Memory B cell (primary cell): ENCODE data around the gene DOCK10.

Experiments
- ATAC-seq: fragments of 150-1000 bp; cut with Tn5 transposase; 2 replicates; pipeline ENCODE4 v1.10.0; 2021; ENCODE audit warnings: low read depth, mild to moderate bottlenecking, moderate library complexity
- DNase-seq, 2 donors: peaks; one replicate each; pipeline ENCODE4 v3.0.0; 2022; ENCODE audit warnings: low spot score in 2 of 2
- H3K27ac Mint-ChIP-seq: one replicate; pipeline ENCODE4 v1.8.0; 2022; ENCODE audit warnings: mild to moderate bottlenecking, moderate library complexity, mixed read lengths
- H3K27me3 Mint-ChIP-seq: one replicate; pipeline ENCODE4 v1.8.0; 2022; ENCODE audit warnings: mixed read lengths
- H3K36me3 Mint-ChIP-seq: one replicate; pipeline ENCODE4 v1.8.0; 2022; ENCODE audit warnings: mild to moderate bottlenecking, mixed read lengths
- H3K4me1 Mint-ChIP-seq: one replicate; pipeline ENCODE4 v1.8.0; 2022; ENCODE audit warnings: mixed read lengths
- H3K4me3 Mint-ChIP-seq: one replicate; pipeline ENCODE4 v1.8.0; 2022; ENCODE audit warnings: mild to moderate bottlenecking, moderate library complexity, mixed read lengths
- H3K9me3 Mint-ChIP-seq: one replicate; pipeline ENCODE4 v1.8.0; 2022; ENCODE audit warnings: mixed read lengths

DOCK10 gene

GRCh38 chr2:224909885-224910573, 132.2 kb downstream of the DOCK10 start:
- Mint-ChIP-seq H3K27ac (peak overlapping the region; percentile 77), H3K4me3 (no peak overlapping the region), H3K27me3 (no peaks in the 10 kb centered on the region), H3K36me3 (peaks cover 26% of the 10 kb centered on the region), H3K4me1 (peaks cover 40% of the 10 kb centered on the region), H3K9me3 (no peaks in the 10 kb centered on the region)
- ATAC-seq (peak; percentile 87), DNase-seq (no peak)

- H3K27me3 Mint-ChIP-seq: no peaks in the 10 kb centered on the region
- H3K4me1 Mint-ChIP-seq: peaks cover 40% of the 10 kb centered on the region
- no peak overlapping the region for H3K4me3 Mint-ChIP-seq
- H3K36me3 Mint-ChIP-seq: peaks cover 28% of the 10 kb centered on the region
- ATAC-seq (no peak), DNase-seq (no peak)
- peak overlapping the region; percentile 77 for H3K27ac Mint-ChIP-seq
- no peaks in the 10 kb centered on the region for H3K9me3 Mint-ChIP-seq
These were observed 133.4 kb downstream of the DOCK10 start for GRCh38 chr2:224908818-224909217.

GRCh38 chr2:224904381-224904780, 137.9 kb downstream of the DOCK10 start:
- DNase-seq: no peak
- peaks cover 19% of the 10 kb centered on the region for H3K36me3 Mint-ChIP-seq
- peaks cover 16% of the 10 kb centered on the region for H3K4me1 Mint-ChIP-seq
- ATAC-seq: no peak
- H3K9me3 Mint-ChIP-seq: no peaks in the 10 kb centered on the region
- H3K27ac Mint-ChIP-seq: no peak overlapping the region
- no peaks in the 10 kb centered on the region for H3K27me3 Mint-ChIP-seq
- no peak overlapping the region for H3K4me3 Mint-ChIP-seq

GRCh38 chr2:224903621-224904020, 138.6 kb downstream of the DOCK10 start:
- Mint-ChIP-seq H3K9me3 (no peaks in the 10 kb centered on the region), H3K4me1 (peaks cover 11% of the 10 kb centered on the region), H3K27me3 (no peaks in the 10 kb centered on the region), H3K27ac (no peak overlapping the region), H3K36me3 (peaks cover 19% of the 10 kb centered on the region), H3K4me3 (no peak overlapping the region)
- ATAC-seq (no peak), DNase-seq (no peak)

- no peak for DNase-seq
- Mint-ChIP-seq H3K4me1 (peaks cover 7% of the 10 kb centered on the region), H3K9me3 (no peaks in the 10 kb centered on the region), H3K27ac (peak overlapping the region; percentile 41), H3K4me3 (no peak overlapping the region), H3K27me3 (no peaks in the 10 kb centered on the region), H3K36me3 (peaks cover 16% of the 10 kb centered on the region)
- no peak for ATAC-seq
These were observed 141.1 kb downstream of the DOCK10 start for GRCh38 chr2:224901121-224901676.

GRCh38 chr2:224895377-224895776, 146.9 kb downstream of the DOCK10 start:
- no peaks in the 10 kb centered on the region for H3K9me3 Mint-ChIP-seq
- no peak overlapping the region for H3K4me3 Mint-ChIP-seq
- no peaks in the 10 kb centered on the region for H3K27me3 Mint-ChIP-seq
- DNase-seq (no peak), ATAC-seq (peak; percentile 36)
- peaks cover 29% of the 10 kb centered on the region for H3K36me3 Mint-ChIP-seq
- peak overlapping the region; percentile 91 for H3K27ac Mint-ChIP-seq
- H3K4me1 Mint-ChIP-seq: peaks cover 24% of the 10 kb centered on the region

- Mint-ChIP-seq H3K4me3 (peak overlapping the region; percentile 58), H3K27me3 (no peaks in the 10 kb centered on the region), H3K27ac (peak overlapping the region; percentile 91), H3K4me1 (peaks cover 29% of the 10 kb centered on the region), H3K9me3 (no peaks in the 10 kb centered on the region), H3K36me3 (peaks cover 39% of the 10 kb centered on the region)
- DNase-seq (peak in 1 of 2 donors; percentile 34), ATAC-seq (peak; percentile 95)
These were observed 147.9 kb downstream of the DOCK10 start for GRCh38 chr2:224894356-224894755.

- ATAC-seq (no peak), DNase-seq (no peak)
- Mint-ChIP-seq H3K27ac (peak overlapping the region; percentile 91), H3K4me3 (peak overlapping the region; percentile 58), H3K36me3 (peaks cover 39% of the 10 kb centered on the region), H3K9me3 (no peaks in the 10 kb centered on the region), H3K27me3 (no peaks in the 10 kb centered on the region), H3K4me1 (peaks cover 29% of the 10 kb centered on the region)
These were observed 148.4 kb downstream of the DOCK10 start for GRCh38 chr2:224893848-224894247.

- no peak overlapping the region for H3K4me3 Mint-ChIP-seq
- peaks cover 35% of the 10 kb centered on the region for H3K4me1 Mint-ChIP-seq
These were observed 149.6 kb downstream of the DOCK10 start for GRCh38 chr2:224892574-224893204.

GRCh38 chr2:224890372-224890771, 151.9 kb downstream of the DOCK10 start:
- no peak for DNase-seq
- no peak overlapping the region for H3K4me3 Mint-ChIP-seq
- peaks cover 40% of the 10 kb centered on the region for H3K36me3 Mint-ChIP-seq
- peaks cover 36% of the 10 kb centered on the region for H3K4me1 Mint-ChIP-seq
- H3K27ac Mint-ChIP-seq: peak overlapping the region; percentile 70
- H3K9me3 Mint-ChIP-seq: no peaks in the 10 kb centered on the region
- ATAC-seq: no peak
- no peaks in the 10 kb centered on the region for H3K27me3 Mint-ChIP-seq

More at GRCh38 chr2:224892574-224893204, 149.6 kb downstream of the DOCK10 start:
- H3K27ac Mint-ChIP-seq: peak overlapping the region; percentile 2
- DNase-seq: no peak
- ATAC-seq: no peak
- no peaks in the 10 kb centered on the region for H3K9me3 Mint-ChIP-seq
- H3K36me3 Mint-ChIP-seq: peaks cover 40% of the 10 kb centered on the region
- no peaks in the 10 kb centered on the region for H3K27me3 Mint-ChIP-seq

- DNase-seq (no peak), ATAC-seq (no peak)
- peaks cover 20% of the 10 kb centered on the region for H3K4me1 Mint-ChIP-seq
- H3K27ac Mint-ChIP-seq: no peak overlapping the region
- H3K4me3 Mint-ChIP-seq: no peak overlapping the region
- H3K9me3 Mint-ChIP-seq: no peaks in the 10 kb centered on the region
- H3K27me3 Mint-ChIP-seq: no peaks in the 10 kb centered on the region
- H3K36me3 Mint-ChIP-seq: peaks cover 44% of the 10 kb centered on the region
These were observed 155.1 kb downstream of the DOCK10 start for GRCh38 chr2:224887141-224887540.

- ATAC-seq (no peak), DNase-seq (no peak)
- Mint-ChIP-seq H3K27ac (peak overlapping the region; percentile 90), H3K9me3 (no peaks in the 10 kb centered on the region), H3K27me3 (no peaks in the 10 kb centered on the region), H3K36me3 (peaks cover 44% of the 10 kb centered on the region), H3K4me1 (peaks cover 24% of the 10 kb centered on the region), H3K4me3 (no peak overlapping the region)
These were observed 156.3 kb downstream of the DOCK10 start for GRCh38 chr2:224885836-224886547.

- Mint-ChIP-seq H3K27ac (peak overlapping the region; percentile 90), H3K4me1 (peaks cover 21% of the 10 kb centered on the region), H3K36me3 (peaks cover 41% of the 10 kb centered on the region), H3K27me3 (no peaks in the 10 kb centered on the region), H3K9me3 (no peaks in the 10 kb centered on the region), H3K4me3 (no peak overlapping the region)
- no peak for ATAC-seq
- DNase-seq: no peak
These were observed 157.0 kb downstream of the DOCK10 start for GRCh38 chr2:224885291-224885690.

GRCh38 chr2:224884188-224884587, 158.1 kb downstream of the DOCK10 start:
- ATAC-seq: no peak
- Mint-ChIP-seq H3K27me3 (no peaks in the 10 kb centered on the region), H3K36me3 (peaks cover 33% of the 10 kb centered on the region), H3K4me3 (no peak overlapping the region), H3K4me1 (peaks cover 17% of the 10 kb centered on the region), H3K9me3 (no peaks in the 10 kb centered on the region), H3K27ac (no peak overlapping the region)
- DNase-seq: no peak
